Thymus (tissue), 11 donors: Measurements from ENCODE around the gene ZBTB40. TPM values are rescaled to one million over a fixed set of nuclear protein-coding genes. Genes with fewer than 3 reads are reported as not detected.

Source experiments
- DNase-seq, 9 donors: peaks; one replicate each; pipeline ENCODE4 v3.0.0-alpha.2; 2013; ENCODE audit warnings: low spot score in 9 of 9, low read depth in 6 of 9, missing footprints in 1 of 9
- H3K27ac ChIP-seq, 2 donors: one replicate each; pipeline ENCODE4 v1.5.1; 2013; ENCODE audit warnings: control low read depth in 1 of 2, low read depth in 1 of 2, low read length in 1 of 2, mild to moderate bottlenecking in 1 of 2, moderate library complexity in 1 of 2
- H3K27me3 ChIP-seq, 2 donors: one replicate each; pipeline ENCODE4 v1.5.1; 2013; ENCODE audit warnings: low read length in 1 of 2; ENCODE audit not compliant: control insufficient read depth in 2 of 2, insufficient read depth in 1 of 2
- H3K36me3 ChIP-seq, 2 donors: one replicate each; pipeline ENCODE4 v1.5.1; 2013; ENCODE audit warnings: low read length in 1 of 2, mild to moderate bottlenecking in 1 of 2, moderate library complexity in 1 of 2; ENCODE audit not compliant: control insufficient read depth in 2 of 2, insufficient read depth in 2 of 2
- H3K4me1 ChIP-seq, 2 donors: one replicate each; pipeline ENCODE4 v1.5.1; 2013; ENCODE audit warnings: low read length in 2 of 2; ENCODE audit not compliant: control insufficient read depth in 2 of 2, insufficient read depth in 2 of 2
- H3K4me3 ChIP-seq, 2 donors: one replicate each; pipeline ENCODE4 v1.5.1; 2013; ENCODE audit warnings: low read length in 2 of 2, control low read depth in 1 of 2, mild to moderate bottlenecking in 1 of 2
- H3K9me3 ChIP-seq, 2 donors: one replicate each; pipeline ENCODE4 v1.5.1; 2013; ENCODE audit warnings: low read length in 1 of 2, mild to moderate bottlenecking in 1 of 2; ENCODE audit not compliant: control insufficient read depth in 2 of 2, insufficient read depth in 1 of 2
- WGBS: extraction: QIAGEN DNeasy Blood & Tissue Kit; methylation state at CpG from one replicate; pipeline ENCODE4 v1.1.7; 2013; 5-methylcytosine and 5-hydroxymethylcytosine counted together
- polyA plus RNA-seq: library from polyadenylated mRNA; stranded (reverse); fragments of 200-250 nt; gene quantifications from one replicate; pipeline ENCODE4 v1.2.3, GENCODE V29; 2013
- total RNA-seq: library from RNA; stranded (reverse); fragments of 120-200 nt; gene quantifications from one replicate; pipeline ENCODE4 v1.2.4, GENCODE V29; 2013
- donor health status: healthy.

The ZBTB40 gene
- total and polyA plus RNA-seq, 2 donors, result 8.4 to 8.7 TPM

- H3K27me3 ChIP-seq, result no peaks in the 10 kb centered on the region
- no peak overlapping the region for H3K27ac ChIP-seq
- no peaks in the 10 kb centered on the region for H3K9me3 ChIP-seq
- no peak for DNase-seq
- H3K4me3 ChIP-seq, result no peak overlapping the region
- H3K36me3 ChIP-seq, result peaks cover 12 to 13% of the 10 kb centered on the region in 2 donors
- WGBS, result 97% methylated on average over 6 of the region's 6 CpGs
- no peaks in the 10 kb centered on the region for H3K4me1 ChIP-seq
These were observed 38.2 kb downstream of the ZBTB40 start for GRCh38 chr1:22489823-22490222.

GRCh38 chr1:22490309-22490708 is 38.7 kb downstream of the ZBTB40 start:
- Histone ChIP-seq H3K4me1 (no peaks in the 10 kb centered on the region), H3K27me3 (no peaks in the 10 kb centered on the region), H3K4me3 (no peak overlapping the region), H3K27ac (no peak overlapping the region), H3K9me3 (no peaks in the 10 kb centered on the region), H3K36me3 (peaks cover 12 to 13% of the 10 kb centered on the region in 2 donors)
- DNase-seq, result no peak
- 97% methylated on average over 2 of the region's 2 CpGs for WGBS

- no peak for DNase-seq
- Histone ChIP-seq H3K9me3 (no peaks in the 10 kb centered on the region), H3K36me3 (peaks cover 12 to 15% of the 10 kb centered on the region in 2 donors), H3K4me3 (no peak overlapping the region), H3K27ac (no peak overlapping the region), H3K4me1 (no peaks in the 10 kb centered on the region), H3K27me3 (no peaks in the 10 kb centered on the region)
- 97% methylated on average over 10 of the region's 10 CpGs for WGBS
These were observed 40.5 kb downstream of the ZBTB40 start for GRCh38 chr1:22491995-22492715.

DNA sequence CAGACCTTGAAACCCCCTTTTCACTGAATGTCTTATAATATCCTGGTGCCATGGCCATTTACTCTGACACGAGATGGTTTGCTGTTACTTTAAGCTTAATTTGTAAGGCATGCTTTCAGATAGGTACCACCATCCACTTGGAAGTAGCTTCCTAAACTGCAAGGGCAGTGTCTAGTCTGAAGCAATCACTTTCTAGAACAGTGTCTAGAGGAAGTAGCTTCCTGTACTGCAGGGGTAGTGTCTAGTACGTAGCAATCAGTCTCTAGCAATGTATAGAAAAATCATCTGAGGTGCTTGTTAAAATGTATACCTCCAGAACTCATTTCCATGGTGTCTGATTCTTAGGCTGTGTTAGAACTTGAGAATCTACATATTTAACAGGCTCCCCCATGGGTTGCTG is 42.5 kb downstream of the ZBTB40 start:
- peaks cover 12 to 15% of the 10 kb centered on the region in 2 donors for H3K36me3 ChIP-seq
- no peak for DNase-seq
- no peaks in the 10 kb centered on the region for H3K27me3 ChIP-seq
- no peak overlapping the region for H3K27ac ChIP-seq
- no peaks in the 10 kb centered on the region for H3K9me3 ChIP-seq
- WGBS, result 98% methylated on average over 2 of the region's 2 CpGs
- H3K4me3 ChIP-seq, result no peak overlapping the region
- no peaks in the 10 kb centered on the region for H3K4me1 ChIP-seq

GRCh38 chr1:22494943-22495579 is 43.4 kb downstream of the ZBTB40 start:
- WGBS, result 97% methylated on average over 6 of the region's 6 CpGs
- Histone ChIP-seq H3K27ac (no peak overlapping the region), H3K4me1 (no peaks in the 10 kb centered on the region), H3K27me3 (no peaks in the 10 kb centered on the region), H3K36me3 (peaks cover 7 to 15% of the 10 kb centered on the region in 2 donors), H3K9me3 (no peaks in the 10 kb centered on the region), H3K4me3 (no peak overlapping the region)
- no peak for DNase-seq

- Histone ChIP-seq H3K27ac (no peak overlapping the region), H3K27me3 (no peaks in the 10 kb centered on the region), H3K36me3 (peaks cover 9 to 16% of the 10 kb centered on the region in 2 donors)
These were observed 45.0 kb downstream of the ZBTB40 start for GRCh38 chr1:22496536-22497160.

DNA sequence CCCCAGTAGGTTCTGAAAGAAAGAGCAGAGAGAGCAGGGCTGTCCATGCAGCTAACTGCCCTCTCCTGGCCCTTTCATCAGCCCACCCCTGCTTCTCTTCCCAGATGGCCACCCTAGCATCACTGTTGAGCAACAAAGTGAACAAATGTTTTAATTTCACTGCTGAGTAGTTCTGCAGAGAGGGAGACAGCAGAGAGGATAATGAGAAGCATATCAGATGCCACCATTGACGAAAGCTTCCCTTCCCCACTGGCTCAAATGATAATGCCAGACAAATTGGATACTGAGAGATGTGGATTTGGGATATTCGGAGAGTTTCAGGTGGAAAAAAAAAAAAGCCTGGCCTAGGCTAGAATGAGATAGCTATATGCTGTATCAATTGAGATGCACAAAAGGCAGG is 46.8 kb downstream of the ZBTB40 start:
- peaks cover 4 to 7% of the 10 kb centered on the region in 2 donors for H3K36me3 ChIP-seq
- no peak for DNase-seq

More at GRCh38 chr1:22496536-22497160, 45.0 kb downstream of the ZBTB40 start:
- H3K4me1 ChIP-seq, result no peaks in the 10 kb centered on the region
- no peaks in the 10 kb centered on the region for H3K9me3 ChIP-seq
- 99% methylated on average over 7 of the region's 7 CpGs for WGBS
- no peak overlapping the region for H3K4me3 ChIP-seq
- no peak for DNase-seq

GRCh38 chr1:22500058-22500457 is 48.4 kb downstream of the ZBTB40 start:
- H3K36me3 ChIP-seq, result peaks cover 4 to 7% of the 10 kb centered on the region in 2 donors
- WGBS, result 98% methylated on average over 4 of the region's 4 CpGs
- no peak for DNase-seq
- no peaks in the 10 kb centered on the region for H3K9me3 ChIP-seq
- no peak overlapping the region for H3K4me3 ChIP-seq
- no peaks in the 10 kb centered on the region for H3K4me1 ChIP-seq
- H3K27ac ChIP-seq, result no peak overlapping the region
- no peaks in the 10 kb centered on the region for H3K27me3 ChIP-seq

More for the DNA sequence above, 46.8 kb downstream of the ZBTB40 start:
- H3K9me3 ChIP-seq, result no peaks in the 10 kb centered on the region
- 99% methylated on average over 2 of the region's 2 CpGs for WGBS
- no peak overlapping the region for H3K4me3 ChIP-seq
- no peaks in the 10 kb centered on the region for H3K27me3 ChIP-seq
- H3K27ac ChIP-seq, result no peak overlapping the region
- no peaks in the 10 kb centered on the region for H3K4me1 ChIP-seq

GRCh38 chr1:22500471-22500870 is 48.8 kb downstream of the ZBTB40 start:
- Histone ChIP-seq H3K9me3 (no peaks in the 10 kb centered on the region), H3K27me3 (no peaks in the 10 kb centered on the region), H3K4me3 (no peak overlapping the region), H3K27ac (no peak overlapping the region), H3K4me1 (no peaks in the 10 kb centered on the region), H3K36me3 (peaks cover 4 to 7% of the 10 kb centered on the region in 2 donors)
- no peak for DNase-seq
- 90% methylated on average over 6 of the region's 6 CpGs for WGBS
